K562 (cell line): Measurements from ENCODE around the gene PRKG1.

ENCODE experiments used
- CTCF ChIP-seq, 3 experiments: IDR thresholded peaks in 2 of 3; conservative IDR thresholded peaks in 1 of 3; 2 replicates each; pipeline ENCODE4 v1.5.1; 2011 to 2012; ENCODE audit warnings: low read length in 3 of 3, mild to moderate bottlenecking in 3 of 3, control low read depth in 2 of 3, improper control_type of control experiment in 1 of 3, inconsistent platforms in 1 of 3, low read depth in 1 of 3, mixed read lengths in 1 of 3, moderate library complexity in 1 of 3; ENCODE audit not compliant: insufficient read depth in 2 of 3
- LEF1 ChIP-seq: fragments of 450-650 bp; IDR thresholded peaks from 2 replicates; pipeline ENCODE4 v1.6.1; 2016; ENCODE audit warnings: mild to moderate bottlenecking
- REST ChIP-seq, 2 experiments: fragments of 450-650 bp; formaldehyde crosslinking in 1 of 2; IDR thresholded peaks; 2 replicates each; pipeline versions ENCODE4 v1.4.0 to v1.6.1; 2014 to 2020; ENCODE audit warnings: mild to moderate bottlenecking in 2 of 2, borderline replicate concordance in 1 of 2, low read depth in 1 of 2
- SIX5 ChIP-seq, 2 experiments: IDR thresholded peaks; 2 replicates each; pipeline ENCODE4 v1.6.1; 2011; ENCODE audit warnings: low read length in 2 of 2, borderline replicate concordance in 1 of 2, low read depth in 1 of 2, mild to moderate bottlenecking in 1 of 2, moderate library complexity in 1 of 2; ENCODE audit not compliant: insufficient read depth in 1 of 2
- TCF7L2 ChIP-seq: fragments of 150-350 bp; IDR thresholded peaks from 2 replicates; pipeline ENCODE4 v1.6.1; 2016; ENCODE audit warnings: low read depth, mild to moderate bottlenecking, low read length, moderate library complexity

GRCh38 chr10:51772387-51772786 is 698.1 kb downstream of the PRKG1 start:
- no peak for TF ChIP-seq LEF1
- TF ChIP-seq TCF7L2, result no peak
- TF ChIP-seq REST (IDR thresholded peaks at IDR 0.05; ENCODE audit: borderline replicate concordance), result no peak
- TF ChIP-seq REST (CRISPR knock-in tag; IDR thresholded peaks at IDR 0.05; ENCODE audit: low read depth), result no peak
- no peak for TF ChIP-seq CTCF (IDR thresholded peaks at IDR 0.05 in 2 of 3, conservative IDR thresholded peaks at IDR 0.05 in 1 of 3; ENCODE audit: insufficient read depth in 2 of 3, low read depth in 1 of 3, low read length in 3 of 3)
- no peak for TF ChIP-seq SIX5 (IDR thresholded peaks at IDR 0.05; ENCODE audit: borderline replicate concordance in 1 of 2, insufficient read depth in 1 of 2, low read depth in 1 of 2, low read length in 2 of 2)
